Osteoblast (primary cell): Measurements from ENCODE around the gene OTUD4. TPM values are rescaled to one million over a fixed set of nuclear protein-coding genes. Genes with fewer than 3 reads are reported as not detected.
A peak's percentile ranks its signal among the peaks of the same experiment; 100 is the strongest.

Experiments used
- DNase-seq: peaks from one replicate; pipeline ENCODE4 v3.0.0; 2011; ENCODE audit warnings: low spot score, mixed read lengths; ENCODE audit not compliant: insufficient read length; ENCODE audit errors: missing footprints
- H2AFZ ChIP-seq: 2 replicates; pipeline ENCODE4 v1.6.0; 2011; ENCODE audit warnings: mild to moderate bottlenecking, low read length
- H3K27ac ChIP-seq: 2 replicates; pipeline ENCODE4 v1.5.1; 2011; ENCODE audit warnings: mild to moderate bottlenecking, low read depth, low read length, moderate library complexity
- H3K27me3 ChIP-seq: 2 replicates; pipeline ENCODE4 v1.6.0; 2012; ENCODE audit warnings: mild to moderate bottlenecking, control low read depth, inconsistent platforms, low read length, moderate library complexity; ENCODE audit not compliant: insufficient read depth
- H3K36me3 ChIP-seq: 2 replicates; pipeline ENCODE4 v1.5.1; 2011; ENCODE audit warnings: mild to moderate bottlenecking, low read length, control low read depth, moderate library complexity; ENCODE audit not compliant: insufficient read depth
- H3K4me1 ChIP-seq: 2 replicates; pipeline ENCODE4 v1.5.1; 2011; ENCODE audit warnings: mild to moderate bottlenecking, low read length, control low read depth, moderate library complexity; ENCODE audit not compliant: insufficient read depth
- H3K4me2 ChIP-seq: 2 replicates; pipeline ENCODE4 v1.6.0; 2011; ENCODE audit warnings: mild to moderate bottlenecking, low read length; ENCODE audit not compliant: insufficient read depth
- H3K4me3 ChIP-seq: fragments of 200-600 bp; sonication (generic); 3 replicates; pipeline ENCODE4 v1.5.1; 2012; ENCODE audit warnings: mild to moderate bottlenecking, low read length, inconsistent platforms; ENCODE audit not compliant: insufficient read depth
- H3K79me2 ChIP-seq: 2 replicates; pipeline ENCODE4 v1.6.0; 2012; ENCODE audit warnings: mild to moderate bottlenecking, low read length, control low read depth, inconsistent platforms; ENCODE audit not compliant: insufficient read depth
- H3K9me3 ChIP-seq: 2 replicates; pipeline ENCODE4 v1.5.1; 2011; ENCODE audit warnings: low read depth, low read length, control low read depth
- H4K20me1 ChIP-seq: 2 replicates; pipeline ENCODE4 v1.6.0; 2012; ENCODE audit warnings: mild to moderate bottlenecking, low read length, control low read depth; ENCODE audit not compliant: insufficient read depth
- CTCF ChIP-seq: IDR thresholded peaks from 2 replicates; pipeline ENCODE4 v1.5.1; 2011; ENCODE audit warnings: mild to moderate bottlenecking, low read depth, low read length, moderate library complexity; ENCODE audit errors: extremely low read depth
- total RNA-seq: library from RNA; depleted of rRNA; stranded (reverse); fragments of >200 nt; gene quantifications from 2 replicates; pipeline ENCODE4 v1.2.3, GENCODE V29; 2012

The OTUD4 gene
- total RNA-seq, 1 donor, result 22.8 TPM

- Histone ChIP-seq H4K20me1 (peaks cover 5% of the 10 kb centered on the region), H3K4me1 (peaks cover 24% of the 10 kb centered on the region), H3K4me3 (peak overlapping the region; percentile 92), H3K9me3 (no peaks in the 10 kb centered on the region), H3K79me2 (peaks cover 52% of the 10 kb centered on the region), H2AFZ (peak overlapping the region; percentile 96), H3K27me3 (no peaks in the 10 kb centered on the region), H3K4me2 (peak overlapping the region; percentile 98), H3K27ac (peak overlapping the region; percentile 95), H3K36me3 (no peaks in the 10 kb centered on the region)
- DNase-seq, result peak; percentile 94
- TF ChIP-seq CTCF, result no peak
Observed at GRCh38 chr4:145179281-145179860, 1.0 kb downstream of the OTUD4 start.

DNA sequence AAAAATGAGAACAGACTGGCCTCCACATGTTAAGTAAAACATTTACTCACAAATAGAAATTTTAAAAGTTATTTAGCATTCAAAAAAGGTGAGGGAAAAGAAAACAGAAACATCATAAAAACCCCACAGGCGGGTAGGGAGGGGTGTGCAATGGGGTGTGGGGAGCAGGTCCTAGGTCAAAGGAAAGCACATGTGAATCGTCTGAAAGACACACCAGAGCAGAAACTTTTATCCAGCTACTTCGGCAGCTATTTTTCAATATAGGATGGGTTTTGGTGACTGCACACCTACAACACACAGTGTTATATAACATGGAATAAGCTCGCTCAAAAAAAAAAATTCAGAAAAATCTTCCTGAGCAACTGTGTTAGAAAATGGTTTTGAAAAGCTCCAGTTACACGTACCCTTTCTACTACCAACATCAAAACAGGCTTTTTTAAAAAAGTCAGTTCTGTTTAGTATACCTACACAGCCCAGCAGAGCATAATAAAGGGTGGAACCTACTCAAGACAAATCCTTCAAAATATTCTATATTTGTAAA is 1.6 kb downstream of the OTUD4 start:
- Histone ChIP-seq H3K9me3 (no peaks in the 10 kb centered on the region), H3K27ac (peak overlapping the region; percentile 95), H3K4me1 (peaks cover 24% of the 10 kb centered on the region), H3K4me2 (peak overlapping the region; percentile 98), H3K27me3 (no peaks in the 10 kb centered on the region), H3K36me3 (peaks cover 5% of the 10 kb centered on the region), H3K79me2 (peaks cover 58% of the 10 kb centered on the region), H2AFZ (peak overlapping the region; percentile 96), H3K4me3 (peak overlapping the region; percentile 92), H4K20me1 (peaks cover 5% of the 10 kb centered on the region)
- DNase-seq, result peak; percentile 19
- no peak for TF ChIP-seq CTCF

GRCh38 chr4:145177906-145178538 is 2.4 kb downstream of the OTUD4 start:
- Histone ChIP-seq H3K27me3 (no peaks in the 10 kb centered on the region), H3K9me3 (no peaks in the 10 kb centered on the region), H4K20me1 (peaks cover 5% of the 10 kb centered on the region), H3K4me2 (peak overlapping the region; percentile 98), H3K4me1 (peaks cover 24% of the 10 kb centered on the region), H3K27ac (peak overlapping the region; percentile 95), H3K36me3 (peaks cover 12% of the 10 kb centered on the region), H2AFZ (peak overlapping the region; percentile 0), H3K4me3 (peak overlapping the region; percentile 92), H3K79me2 (peaks cover 65% of the 10 kb centered on the region)
- no peak for TF ChIP-seq CTCF
- peak; percentile 65 for DNase-seq

DNA sequence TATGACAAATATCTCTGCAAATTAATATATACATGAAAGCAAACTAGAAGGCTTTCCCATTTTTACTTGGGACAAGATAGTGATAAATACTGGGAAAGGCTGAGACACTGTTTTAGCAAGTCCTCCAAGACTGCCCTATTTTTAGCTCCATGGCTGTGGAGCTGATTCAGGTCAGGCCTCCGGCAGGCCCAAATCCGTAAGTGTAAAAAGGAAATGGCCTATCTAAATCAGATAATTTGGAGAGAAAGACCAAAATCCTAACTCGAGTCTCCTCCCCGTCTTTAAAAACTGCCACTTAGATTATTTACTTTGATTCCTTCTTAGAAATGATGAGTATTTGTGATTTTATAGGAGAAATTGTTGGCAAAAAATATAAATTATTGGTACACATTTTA is 2.9 kb downstream of the OTUD4 start:
- Histone ChIP-seq H3K27me3 (no peaks in the 10 kb centered on the region), H3K36me3 (peaks cover 12% of the 10 kb centered on the region), H3K27ac (peak overlapping the region; percentile 95), H3K4me3 (peak overlapping the region; percentile 92), H3K9me3 (no peaks in the 10 kb centered on the region), H4K20me1 (peaks cover 5% of the 10 kb centered on the region), H3K4me2 (peak overlapping the region; percentile 98), H3K79me2 (peaks cover 69% of the 10 kb centered on the region), H2AFZ (no peak overlapping the region), H3K4me1 (peaks cover 24% of the 10 kb centered on the region)
- no peak for TF ChIP-seq CTCF
- DNase-seq, result peak; percentile 52
